Caco-2 (cell line): ENCODE results near the gene TMEM132E. TPM values are rescaled to one million over a fixed set of nuclear protein-coding genes. Genes with fewer than 3 reads are reported as not detected.

Experiments
- BruUV-seq: library from RNA; stranded (reverse); fragments of 400-500 nt; replicated peaks from 2 replicates; lab custom pipeline; 2021; lab: Mats Ljungman, UMichigan
- CTCF ChIA-PET: fragments of 300-600 bp; sonication (Branson Sonifier 250); formaldehyde crosslinking; loops from one replicate; lab custom pipeline; 2022; ENCODE audit warnings: antibody characterized with exemption; lab: Charles Lee
- POLR2A ChIA-PET: fragments of 300-600 bp; sonication (Branson Sonifier 250); formaldehyde crosslinking; loops from one replicate; lab custom pipeline; 2022; ENCODE audit warnings: antibody characterized with exemption; lab: Charles Lee
- DNase-seq, 2 experiments: peaks; one replicate each; pipeline versions ENCODE4 v3.0.0 to v3.0.0-alpha.2; 2020 to 2022
- H3K27me3 ChIP-seq: replicated peaks from 2 replicates; pipeline ENCODE4 v1.6.0; 2011; ENCODE audit warnings: low read length; ENCODE audit not compliant: control insufficient read depth, insufficient read depth
- H3K36me3 ChIP-seq: 2 replicates; pipeline ENCODE4 v1.5.1; 2011; ENCODE audit warnings: low read length; ENCODE audit not compliant: control insufficient read depth, insufficient read depth
- H3K4me1 ChIP-seq: fragments of 250-450 bp; sonication (Bioruptor Pico); 2 replicates; pipeline ENCODE4 v1.5.1; 2020; ENCODE audit warnings: mild to moderate bottlenecking
- H3K4me3 ChIP-seq: 2 replicates; pipeline ENCODE4 v1.5.1; 2011; ENCODE audit warnings: low read depth, mild to moderate bottlenecking, control low read depth, low read length
- H3K9me3 ChIP-seq: fragments of 250-450 bp; sonication (Bioruptor Pico); 2 replicates; pipeline ENCODE4 v1.5.1; 2020; ENCODE audit warnings: mild to moderate bottlenecking, moderate library complexity
- H3K27ac Mint-ChIP-seq: one replicate; pipeline ENCODE4 v1.8.0; 2022; ENCODE audit warnings: mixed read lengths; ENCODE audit not compliant: unreplicated experiment
- H3K27me3 Mint-ChIP-seq: one replicate; pipeline ENCODE4 v1.8.0; 2022; ENCODE audit warnings: mixed read lengths; ENCODE audit not compliant: insufficient read depth, unreplicated experiment
- H3K36me3 Mint-ChIP-seq: one replicate; pipeline ENCODE4 v1.8.0; 2022; ENCODE audit warnings: mild to moderate bottlenecking, mixed read lengths; ENCODE audit not compliant: insufficient read depth, unreplicated experiment
- H3K4me1 Mint-ChIP-seq: one replicate; pipeline ENCODE4 v1.8.0; 2022; ENCODE audit warnings: low read depth, mixed read lengths; ENCODE audit not compliant: unreplicated experiment
- H3K4me3 Mint-ChIP-seq: one replicate; pipeline ENCODE4 v1.8.0; 2022; ENCODE audit warnings: mild to moderate bottlenecking, moderate library complexity, mixed read lengths; ENCODE audit not compliant: unreplicated experiment
- H3K9me3 Mint-ChIP-seq: one replicate; pipeline ENCODE4 v1.8.0; 2022; ENCODE audit warnings: mixed read lengths; ENCODE audit not compliant: unreplicated experiment
- CTCF ChIP-seq, 2 experiments: fragments of 200-600 bp in 1 of 2; IDR thresholded peaks; 1 replicate in 1 of 2; 2 replicates in 1 of 2; pipeline versions ENCODE4 v1.5.1 to v1.8.0; 2011 to 2022; ENCODE audit warnings: antibody characterized with exemption in 1 of 2, control low read depth in 1 of 2, inconsistent platforms in 1 of 2, low read depth in 1 of 2, low read length in 1 of 2, mild to moderate bottlenecking in 1 of 2, moderate library complexity in 1 of 2; ENCODE audit not compliant: insufficient read depth in 1 of 2, severe bottlenecking in 1 of 2, unreplicated experiment in 1 of 2
- intact Hi-C: fragments of 100-400 bp; cut with micrococcal nuclease; formaldehyde crosslinking; loops from one replicate; pipeline ENCODE4 v1.10.0; 2022; ENCODE audit not compliant: unreplicated experiment
- total RNA-seq: library from RNA; stranded (reverse); gene quantifications from 2 replicates; pipeline ENCODE4 v1.2.3, GENCODE V29; 2022

The TMEM132E gene
- total RNA-seq, 1 experiment from 2014 or later: 0.07 TPM

GRCh38 chr17:34645594-34645993, 66.2 kb downstream of the TMEM132E start:
- intact Hi-C loops: no loop called here
- no peaks in the 10 kb centered on the region for H3K36me3 ChIP-seq
- Mint-ChIP-seq H3K27me3 (peaks cover 10% of the 10 kb centered on the region), H3K9me3 (no peaks in the 10 kb centered on the region), H3K36me3 (no peaks in the 10 kb centered on the region), H3K4me1 (peaks cover 7% of the 10 kb centered on the region), H3K27ac (no peak overlapping the region), H3K4me3 (no peak overlapping the region)
- no peak for TF ChIP-seq CTCF (IDR thresholded peaks at IDR 0.05; ENCODE audit: insufficient read depth in 1 of 2, low read depth in 1 of 2, low read length in 1 of 2, severe bottlenecking in 1 of 2, unreplicated experiment in 1 of 2)
- H3K4me1 ChIP-seq: peaks cover 21% of the 10 kb centered on the region
- no peak for DNase-seq
- ChIA-PET CTCF (interaction anchor here (0.6 kb wide), 1 partner anchor 60 kb away, joined by 4 read pairs; no protein-coding TSS in a partner anchor), POLR2A (no interaction called here)
- H3K27me3 ChIP-seq: no peaks in the 10 kb centered on the region
- BruUV-seq: no TSS peak
- no peaks in the 10 kb centered on the region for H3K9me3 ChIP-seq
- no peak overlapping the region for H3K4me3 ChIP-seq

GRCh38 chr17:34647511-34647910, 68.1 kb downstream of the TMEM132E start:
- TF ChIP-seq CTCF (IDR thresholded peaks at IDR 0.05; ENCODE audit: insufficient read depth in 1 of 2, low read depth in 1 of 2, low read length in 1 of 2, severe bottlenecking in 1 of 2, unreplicated experiment in 1 of 2): no peak
- Mint-ChIP-seq H3K27me3 (peaks cover 3% of the 10 kb centered on the region), H3K36me3 (no peaks in the 10 kb centered on the region), H3K27ac (no peak overlapping the region), H3K9me3 (no peaks in the 10 kb centered on the region), H3K4me1 (peaks cover 16% of the 10 kb centered on the region), H3K4me3 (no peak overlapping the region)
- no peak for DNase-seq
- ChIA-PET POLR2A (no interaction called here), CTCF (no interaction called here)
- no TSS peak for BruUV-seq
- H3K27me3 ChIP-seq: no peaks in the 10 kb centered on the region
- H3K4me1 ChIP-seq: peaks cover 40% of the 10 kb centered on the region
- intact Hi-C loops: no loop called here
- H3K9me3 ChIP-seq: no peaks in the 10 kb centered on the region
- no peaks in the 10 kb centered on the region for H3K36me3 ChIP-seq
- no peak overlapping the region for H3K4me3 ChIP-seq

- H3K36me3 Mint-ChIP-seq: no peaks in the 10 kb centered on the region
- no peaks in the 10 kb centered on the region for H3K9me3 ChIP-seq
- H3K27me3 ChIP-seq: no peaks in the 10 kb centered on the region
- no peaks in the 10 kb centered on the region for H3K36me3 ChIP-seq
- H3K9me3 Mint-ChIP-seq: no peaks in the 10 kb centered on the region
- DNase-seq: no peak
- no peak overlapping the region for H3K4me3 Mint-ChIP-seq
- CTCF ChIA-PET: interaction anchor here (0.8 kb wide), 1 partner anchor 12 kb away, joined by 5 read pairs; no protein-coding TSS in a partner anchor
- H3K27ac Mint-ChIP-seq: no peak overlapping the region
- H3K4me3 ChIP-seq: no peak overlapping the region
- H3K4me1 Mint-ChIP-seq: peaks cover 35% of the 10 kb centered on the region
- H3K27me3 Mint-ChIP-seq: no peaks in the 10 kb centered on the region
- H3K4me1 ChIP-seq: peaks cover 62% of the 10 kb centered on the region
- POLR2A ChIA-PET: no interaction called here
- TF ChIP-seq CTCF (IDR thresholded peaks at IDR 0.05; ENCODE audit: insufficient read depth in 1 of 2, low read depth in 1 of 2, low read length in 1 of 2, severe bottlenecking in 1 of 2, unreplicated experiment in 1 of 2): no peak
- intact Hi-C loops: no loop called here
- no TSS peak for BruUV-seq
Observed at GRCh38 chr17:34650051-34650750, 70.8 kb downstream of the TMEM132E start.
